Thoracic aorta (tissue), 2 donors: Measurements from ENCODE around the gene NAV2. TPM values are rescaled to one million over a fixed set of nuclear protein-coding genes. Genes with fewer than 3 reads are reported as not detected.

Experiments
- ATAC-seq: fragments of 150-250 bp; one replicate; pipeline ENCODE4 v1.8.0; 2017; ENCODE audit warnings: low read depth; ENCODE audit not compliant: insufficient number of reproducible peaks, low FRiP score
- DNase-seq: peaks from one replicate; pipeline ENCODE4 v3.0.0-alpha.2; 2020; ENCODE audit warnings: low spot score
- H3K27ac ChIP-seq, 2 donors: fragments of 200-600 bp; sonication (generic); 1 replicate in 1 of 2; 2 replicates in 1 of 2; pipeline ENCODE4 v1.5.1; 2016; ENCODE audit warnings: mild to moderate bottlenecking in 2 of 2, moderate library complexity in 2 of 2
- H3K27me3 ChIP-seq: fragments of 200-600 bp; sonication (generic); replicated peaks from 2 replicates; pipeline ENCODE4 v1.6.0; 2016; ENCODE audit warnings: mild to moderate bottlenecking; ENCODE audit not compliant: insufficient read depth
- H3K36me3 ChIP-seq: fragments of 200-600 bp; sonication (generic); one replicate; pipeline ENCODE4 v1.5.1; 2016
- H3K4me1 ChIP-seq, 2 donors: fragments of 200-600 bp; sonication (generic); 1 replicate in 1 of 2; 2 replicates in 1 of 2; pipeline versions ENCODE4 v1.5.1 to v1.6.0; 2016; ENCODE audit warnings: low read depth in 2 of 2, mild to moderate bottlenecking in 1 of 2; ENCODE audit not compliant: control insufficient read depth in 1 of 2
- H3K4me3 ChIP-seq: fragments of 200-600 bp; sonication (generic); 2 replicates; pipeline ENCODE4 v1.5.1; 2016; ENCODE audit warnings: mild to moderate bottlenecking
- H3K9me3 ChIP-seq: fragments of 200-600 bp; sonication (generic); 2 replicates; pipeline ENCODE4 v1.5.1; 2016
- CTCF ChIP-seq: fragments of 200-600 bp; sonication (generic); IDR thresholded peaks from one replicate; pipeline ENCODE4 v1.5.1; 2019; ENCODE audit warnings: antibody characterized with exemption
- total RNA-seq, 2 donors: library from RNA; depleted of rRNA; stranded (reverse); fragments of >200 nt; gene quantifications; one replicate each; pipeline versions ENCODE4 v1.1.0 to v1.2.3, GENCODE V29; 2016

The NAV2 gene
- total RNA-seq, 2 donors from 2014 or later, result 125 to 230 TPM

- no peak overlapping the region for H3K4me3 ChIP-seq
- no peaks in the 10 kb centered on the region for H3K9me3 ChIP-seq
- no peaks in the 10 kb centered on the region for H3K27me3 ChIP-seq
- TF ChIP-seq CTCF, result no peak
- H3K36me3 ChIP-seq, result peaks cover 12% of the 10 kb centered on the region
- peaks cover 60 to 91% of the 10 kb centered on the region in 2 donors for H3K4me1 ChIP-seq
- H3K27ac ChIP-seq, result peak overlapping the region; percentile 94 to 98
- ATAC-seq (no peak), DNase-seq (no peak)
These were observed 7.3 kb downstream of the NAV2 start for GRCh38 chr11:19719960-19720359.

GRCh38 chr11:19721176-19721575 lies 8.5 kb downstream of the NAV2 start:
- Histone ChIP-seq H3K36me3 (peaks cover 12% of the 10 kb centered on the region), H3K9me3 (no peaks in the 10 kb centered on the region), H3K4me3 (no peak overlapping the region), H3K4me1 (peaks cover 65 to 94% of the 10 kb centered on the region in 2 donors), H3K27me3 (no peaks in the 10 kb centered on the region), H3K27ac (peak overlapping the region; percentile 94 to 98)
- ATAC-seq (no peak), DNase-seq (no peak)
- no peak for TF ChIP-seq CTCF

- Histone ChIP-seq H3K4me3 (no peak overlapping the region), H3K27ac (peak overlapping the region; percentile 84 to 94), H3K27me3 (no peaks in the 10 kb centered on the region), H3K4me1 (peaks cover 72 to 94% of the 10 kb centered on the region in 2 donors), H3K36me3 (peaks cover 12% of the 10 kb centered on the region), H3K9me3 (no peaks in the 10 kb centered on the region)
- no peak for TF ChIP-seq CTCF
- ATAC-seq (no peak), DNase-seq (no peak)
These were observed 10.1 kb downstream of the NAV2 start for GRCh38 chr11:19722702-19723101.

GRCh38 chr11:19723572-19724342 lies 11.1 kb downstream of the NAV2 start:
- DNase-seq, result peak; percentile 44
- peaks cover 77 to 97% of the 10 kb centered on the region in 2 donors for H3K4me1 ChIP-seq

More at GRCh38 chr11:19723572-19724342, 11.1 kb downstream of the NAV2 start:
- Histone ChIP-seq H3K27ac (peak overlapping the region; percentile 84 to 94), H3K27me3 (no peaks in the 10 kb centered on the region), H3K36me3 (peaks cover 12% of the 10 kb centered on the region), H3K9me3 (no peaks in the 10 kb centered on the region), H3K4me3 (peak overlapping the region; percentile 10)
- peak; percentile 12 for ATAC-seq
- TF ChIP-seq CTCF, result no peak
